GM12878 (cell line): ENCODE measurements around the gene BEGAIN. TPM values are rescaled to one million over a fixed set of nuclear protein-coding genes. Genes with fewer than 3 reads are reported as not detected.

Experiments used
- ATAC-seq: fragments of 200-7000 bp; cut with Tn5 transposase; 3 replicates; pipeline ENCODE4 v1.9.1; 2020; ENCODE audit warnings: mild to moderate bottlenecking, moderate library complexity
- BruUV-seq: library from RNA; stranded (reverse); fragments of 400-500 nt; replicated peaks from 2 replicates; lab custom pipeline; 2021; lab: Mats Ljungman, UMichigan
- CTCF ChIA-PET: fragments of 300-600 bp; sonication (Branson Sonifier 250); formaldehyde crosslinking; extraction: SDS; loops from one replicate; lab custom pipeline; 2021; ENCODE audit warnings: inconsistent platforms; lab: Yijun Ruan, JAX
- POLR2A ChIA-PET: fragments of 350-600 bp; formaldehyde crosslinking; extraction: SDS; loops from one replicate; lab custom pipeline; 2021; ENCODE audit warnings: inconsistent platforms; lab: Charles Lee
- RAD21 ChIA-PET: fragments of 300-600 bp; sonication (Branson Sonifier 250); formaldehyde crosslinking; loops from one replicate; lab custom pipeline; 2023; ENCODE audit warnings: antibody characterized with exemption; ENCODE audit not compliant: unreplicated experiment; lab: Charles Lee
- SMC1A ChIA-PET: fragments of 300-600 bp; sonication (Branson Sonifier 250); formaldehyde crosslinking; loops from one replicate; lab custom pipeline; 2023; ENCODE audit not compliant: unreplicated experiment, uncharacterized antibody; lab: Charles Lee
- DNase-seq: peaks from one replicate; pipeline ENCODE4 v3.0.0-alpha.2; 2011; ENCODE audit warnings: low read depth, low spot score
- FAIRE-seq: peaks from 3 replicates; lab custom pipeline; 2011; peaks lifted over from hg19 to GRCh38; lab: Jason Lieb, UNC
- H2AFZ ChIP-seq: 2 replicates; pipeline ENCODE4 v1.6.0; 2011; ENCODE audit warnings: low read depth, low read length, control low read depth; ENCODE audit not compliant: control insufficient read depth
- H3K27ac ChIP-seq: 2 replicates; pipeline ENCODE4 v1.5.1; 2011; ENCODE audit warnings: control low read depth; ENCODE audit not compliant: control insufficient read depth, insufficient read depth
- H3K27me3 ChIP-seq, 2 experiments: replicated peaks in 1 of 2; 2 replicates each; pipeline versions ENCODE4 v1.6.0 to v1.6.1; 2011; ENCODE audit warnings: low read length in 1 of 2; ENCODE audit not compliant: control insufficient read depth in 2 of 2, insufficient read depth in 2 of 2
- H3K36me3 ChIP-seq, 2 experiments: 2 replicates each; pipeline ENCODE4 v1.5.1; 2011; ENCODE audit warnings: low read length in 1 of 2; ENCODE audit not compliant: control insufficient read depth in 2 of 2, insufficient read depth in 2 of 2
- H3K4me1 ChIP-seq: 2 replicates; pipeline ENCODE4 v1.6.1; 2011; ENCODE audit warnings: mild to moderate bottlenecking, low read length, moderate library complexity, mixed read lengths; ENCODE audit not compliant: control insufficient read depth, insufficient read depth
- H3K4me2 ChIP-seq: 2 replicates; pipeline ENCODE4 v1.6.0; 2011; ENCODE audit warnings: control low read depth; ENCODE audit not compliant: control insufficient read depth, insufficient read depth
- H3K4me3 ChIP-seq: fragments of 200-600 bp; sonication (generic); 2 replicates; pipeline ENCODE4 v1.5.1; 2016
- H3K79me2 ChIP-seq: 2 replicates; pipeline ENCODE4 v1.6.0; 2011; ENCODE audit warnings: low read length; ENCODE audit not compliant: control insufficient read depth, insufficient read depth
- H3K9ac ChIP-seq: 2 replicates; pipeline ENCODE4 v1.8.0; 2011; ENCODE audit warnings: low read length, control low read depth, mixed read lengths; ENCODE audit not compliant: control insufficient read depth, insufficient read depth
- H3K9me3 ChIP-seq: replicated peaks from 3 replicates; pipeline ENCODE4 v1.5.1; 2011; ENCODE audit warnings: mild to moderate bottlenecking, low read length; ENCODE audit not compliant: control insufficient read depth, insufficient read depth
- H4K20me1 ChIP-seq: 2 replicates; pipeline ENCODE4 v1.6.0; 2011; ENCODE audit not compliant: control insufficient read depth, insufficient read depth
- BCLAF1 ChIP-seq: fragments of 450-650 bp; IDR thresholded peaks from 2 replicates; pipeline ENCODE4 v1.6.1; 2017; ENCODE audit warnings: antibody characterized with exemption, mild to moderate bottlenecking, moderate library complexity
- CREB1 ChIP-seq: IDR thresholded peaks from 2 replicates; pipeline ENCODE4 v1.6.1; 2012; ENCODE audit warnings: low read depth, mild to moderate bottlenecking, inconsistent platforms
- KDM1A ChIP-seq: fragments of 200-600 bp; sonication (generic); IDR thresholded peaks from 2 replicates; pipeline ENCODE4 v1.6.1; 2016; ENCODE audit warnings: borderline replicate concordance
- TCF7 ChIP-seq: IDR thresholded peaks from 2 replicates; pipeline ENCODE4 v1.6.1; 2014; ENCODE audit warnings: antibody characterized with exemption, borderline replicate concordance
- WGBS: methylation state at CpG from one replicate; pipeline ENCODE4 v1.1.6; 2016; ENCODE audit warnings: low lambda C conversion rate; ENCODE audit not compliant: insufficient replicate concordance, insufficient coverage; ENCODE audit errors: missing lambda C conversion rate; 5-methylcytosine and 5-hydroxymethylcytosine counted together
- in situ Hi-C: fragments of 300-500 bp; cut with MboI; formaldehyde crosslinking; loops from 9 replicates; pipeline ENCODE4 v1.14.3; 2018; ENCODE audit warnings: mixed read lengths
- intact Hi-C: fragments of 100-400 bp; cut with micrococcal nuclease; formaldehyde crosslinking; loops from one replicate; pipeline ENCODE4 v1.14.2; 2022; ENCODE audit not compliant: unreplicated experiment
- polyA plus RNA-seq, 11 experiments: library from polyadenylated mRNA; depleted of rRNA in 4 of 11; unstranded in 6 of 11; stranded (reverse) in 5 of 11; fragments of >200 nt; fragmentation: Nextera tagmentation in 4 of 11; fragmentation: Illumina TruSeq in 1 of 11; extraction: Ambion mirVana in 4 of 11; extraction: Trizol in 1 of 11; gene quantifications; 1 replicate in 1 of 11; 2 replicates in 10 of 11; pipeline versions ENCODE4 v1.2.1 to v1.2.3, GENCODE V29; 2011 to 2016; ENCODE audit warnings: inconsistent platforms in 2 of 11, missing spikeins in 2 of 11, low read depth in 1 of 11
- total RNA-seq, 4 experiments: library from RNA; depleted of rRNA in 3 of 4; stranded (reverse); fragments of >200 nt in 3 of 4; fragmentation: Illumina TruSeq in 1 of 4; extraction: Trizol in 1 of 4; gene quantifications; 2 replicates each; pipeline versions ENCODE4 v1.2.1 to v1.2.3, GENCODE V29; 2013 to 2021

The BEGAIN gene
- total and polyA plus RNA-seq, 10 of the 15 experiments (the other 5 are each of a cell fraction or from before 2014, with no cell fraction given), result 0.01 to 0.31 (median 0.06) TPM; not detected in 5

GRCh38 chr14:100569734-100570286 is 17.4 kb downstream of the BEGAIN start:
- no peaks in the 10 kb centered on the region for H3K9me3 ChIP-seq
- intact Hi-C loops (no loop called here), in situ Hi-C loops (no loop called here)
- ChIA-PET SMC1A (no interaction called here), CTCF (no interaction called here), POLR2A (no interaction called here), RAD21 (no interaction called here)
- H4K20me1 ChIP-seq, result no peaks in the 10 kb centered on the region
- H3K4me2 ChIP-seq, result no peak overlapping the region
- H3K4me1 ChIP-seq, result no peaks in the 10 kb centered on the region
- FAIRE-seq, result no peak
- H3K9ac ChIP-seq, result no peak overlapping the region
- 4% methylated on average over 13 of the region's 14 CpGs for WGBS
- no peak overlapping the region for H3K27ac ChIP-seq
- H3K27me3 ChIP-seq, result peaks cover 7 to 9% of the 10 kb centered on the region in 2 experiments; a peak in 3 of 4 replicates
- ATAC-seq, result no peak
- no peak overlapping the region for H2AFZ ChIP-seq
- no peak overlapping the region for H3K4me3 ChIP-seq
- BruUV-seq, result no TSS peak
- TF ChIP-seq KDM1A, result no peak
- TF ChIP-seq, all 136 proteins: peak for 0
- no peaks in the 10 kb centered on the region for H3K79me2 ChIP-seq
- H3K36me3 ChIP-seq, result no peaks in the 10 kb centered on the region
- no peak for DNase-seq

- no TSS peak for BruUV-seq
- no peak overlapping the region for H3K9ac ChIP-seq
- no peak overlapping the region for H3K4me2 ChIP-seq
- H2AFZ ChIP-seq, result no peak overlapping the region
- H3K36me3 ChIP-seq, result no peaks in the 10 kb centered on the region
- TF ChIP-seq TCF7 (no peak), CREB1 (no peak), BCLAF1 (no peak)
- TF ChIP-seq, all 136 proteins: peak for 0
- SMC1A ChIA-PET, result no interaction called here
- ATAC-seq (no peak), FAIRE-seq (no peak), DNase-seq (no peak)
- Histone ChIP-seq H3K4me3 (no peak overlapping the region), H3K4me1 (no peaks in the 10 kb centered on the region), H3K27me3 (peaks cover 7 to 9% of the 10 kb centered on the region in 2 experiments; a peak in 3 of 4 replicates), H3K79me2 (no peaks in the 10 kb centered on the region), H4K20me1 (no peaks in the 10 kb centered on the region; the same call in 1 of the 2 replicates), H3K27ac (no peak overlapping the region), H3K9me3 (no peaks in the 10 kb centered on the region)
- RAD21 ChIA-PET, result no interaction called here
- CTCF ChIA-PET, result no interaction called here
- intact Hi-C loops, result no loop called here
- POLR2A ChIA-PET, result no interaction called here
- in situ Hi-C loops, result no loop called here
- 14% methylated on average over 41 of the region's 45 CpGs for whole genome bisulfite sequencing
Measured at GRCh38 chr14:100568998-100569733, 18.1 kb downstream of the BEGAIN start.
